Adipocyte (in vitro differentiated cells): ENCODE measurements around the gene APOBEC2.

Experiments used
- DNase-seq: peaks from one replicate; pipeline ENCODE4 v3.0.0-alpha.2; 2015; ENCODE audit warnings: low read depth
- H3K27me3 ChIP-seq: replicated peaks from 2 replicates; pipeline ENCODE4 v1.7.0; 2013; ENCODE audit warnings: mild to moderate bottlenecking, low read length, moderate library complexity; ENCODE audit not compliant: control insufficient read depth, insufficient read depth
- H3K36me3 ChIP-seq: 2 replicates; pipeline ENCODE4 v1.7.0; 2013; ENCODE audit warnings: low read length, mild to moderate bottlenecking, moderate library complexity; ENCODE audit not compliant: control insufficient read depth, insufficient read depth, severe bottlenecking
- H3K4me1 ChIP-seq: 2 replicates; pipeline ENCODE4 v1.7.0; 2013; ENCODE audit warnings: mild to moderate bottlenecking, low read length, moderate library complexity; ENCODE audit not compliant: control insufficient read depth, insufficient read depth
- H3K4me3 ChIP-seq: 2 replicates; pipeline ENCODE4 v1.7.0; 2013; ENCODE audit warnings: mild to moderate bottlenecking, low read length, moderate library complexity
- H3K9ac ChIP-seq: 2 replicates; pipeline ENCODE4 v1.7.0; 2013; ENCODE audit warnings: mild to moderate bottlenecking, low read length, moderate library complexity
- H3K9me3 ChIP-seq: 2 replicates; pipeline ENCODE4 v1.7.0; 2013; ENCODE audit warnings: mild to moderate bottlenecking, low read length, moderate library complexity; ENCODE audit not compliant: control insufficient read depth

APOBEC2 gene

GRCh38 chr6:41038205-41038604 lies 14.8 kb upstream of the APOBEC2 start:
- no peak overlapping the region for H3K4me3 ChIP-seq

DNA sequence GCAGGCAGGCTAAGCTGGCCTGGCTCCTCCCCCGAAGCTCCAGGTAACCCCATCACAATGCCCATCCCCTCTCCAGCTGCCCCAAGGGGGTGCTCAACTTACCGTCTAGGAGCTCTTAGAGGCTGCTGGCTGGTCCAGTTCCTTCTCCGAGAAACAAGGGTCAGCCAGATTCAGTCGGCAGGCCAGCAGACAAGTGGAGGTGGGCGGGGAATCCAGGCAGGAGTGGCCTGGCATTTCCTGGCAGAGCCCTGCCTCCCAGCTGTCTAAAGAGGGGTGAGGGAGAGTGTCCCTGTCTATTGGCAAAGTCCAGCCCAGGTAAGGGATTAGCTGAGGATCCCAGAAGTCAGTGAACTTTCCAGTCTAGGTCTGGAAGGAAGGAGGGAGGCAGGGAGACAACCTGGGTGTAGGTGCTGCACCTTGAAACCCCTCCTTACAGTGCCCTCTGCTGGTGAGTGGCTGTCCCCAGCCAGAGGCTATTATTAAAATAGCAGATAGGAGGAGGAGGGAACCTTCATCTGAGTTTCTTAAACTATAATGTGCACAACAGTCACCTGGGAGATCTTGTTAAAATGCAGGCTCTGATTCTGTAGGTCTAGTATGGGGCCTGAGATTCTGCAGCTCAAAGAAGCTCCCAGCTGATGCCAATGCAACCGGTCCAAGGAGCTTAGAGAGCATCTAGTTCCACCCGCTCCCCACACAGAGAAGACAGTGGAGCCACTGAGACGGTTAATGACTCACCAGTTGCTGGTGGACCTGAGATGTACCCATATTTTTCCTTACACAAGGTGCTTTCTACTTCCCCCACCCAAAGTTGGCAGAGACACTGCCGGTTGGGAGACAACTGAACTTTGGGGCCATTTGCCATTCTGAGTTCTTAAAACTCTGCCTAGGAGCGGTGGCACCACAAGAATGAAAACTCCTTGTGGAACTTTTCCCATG lies 13.7 kb upstream of the APOBEC2 start, which contains the start of gene UNC5CL:
Gene UNC5CL (minus strand): TSS at position 162 of the 939 bp plus-strand sequence. CDS start 4,147 bp downstream, outside the sequence.
- peaks cover 21% of the 10 kb centered on the region for H3K27me3 ChIP-seq
- no peaks in the 10 kb centered on the region for H3K9me3 ChIP-seq
- H3K4me3 ChIP-seq, result no peak within 1 kb of the TSS
- no peaks in the 10 kb centered on the region for H3K36me3 ChIP-seq
- no peak within 1 kb of the TSS for H3K9ac ChIP-seq
- H3K4me1 ChIP-seq, result peaks cover 2% of the 10 kb centered on the region
- DNase-seq, result peak; percentile 41

More at GRCh38 chr6:41038205-41038604, 14.8 kb upstream of the APOBEC2 start:
- Histone ChIP-seq H3K9me3 (no peaks in the 10 kb centered on the region), H3K27me3 (peaks cover 21% of the 10 kb centered on the region), H3K4me1 (peaks cover 2% of the 10 kb centered on the region), H3K36me3 (no peaks in the 10 kb centered on the region), H3K9ac (no peak overlapping the region)
- DNase-seq, result no peak

DNA sequence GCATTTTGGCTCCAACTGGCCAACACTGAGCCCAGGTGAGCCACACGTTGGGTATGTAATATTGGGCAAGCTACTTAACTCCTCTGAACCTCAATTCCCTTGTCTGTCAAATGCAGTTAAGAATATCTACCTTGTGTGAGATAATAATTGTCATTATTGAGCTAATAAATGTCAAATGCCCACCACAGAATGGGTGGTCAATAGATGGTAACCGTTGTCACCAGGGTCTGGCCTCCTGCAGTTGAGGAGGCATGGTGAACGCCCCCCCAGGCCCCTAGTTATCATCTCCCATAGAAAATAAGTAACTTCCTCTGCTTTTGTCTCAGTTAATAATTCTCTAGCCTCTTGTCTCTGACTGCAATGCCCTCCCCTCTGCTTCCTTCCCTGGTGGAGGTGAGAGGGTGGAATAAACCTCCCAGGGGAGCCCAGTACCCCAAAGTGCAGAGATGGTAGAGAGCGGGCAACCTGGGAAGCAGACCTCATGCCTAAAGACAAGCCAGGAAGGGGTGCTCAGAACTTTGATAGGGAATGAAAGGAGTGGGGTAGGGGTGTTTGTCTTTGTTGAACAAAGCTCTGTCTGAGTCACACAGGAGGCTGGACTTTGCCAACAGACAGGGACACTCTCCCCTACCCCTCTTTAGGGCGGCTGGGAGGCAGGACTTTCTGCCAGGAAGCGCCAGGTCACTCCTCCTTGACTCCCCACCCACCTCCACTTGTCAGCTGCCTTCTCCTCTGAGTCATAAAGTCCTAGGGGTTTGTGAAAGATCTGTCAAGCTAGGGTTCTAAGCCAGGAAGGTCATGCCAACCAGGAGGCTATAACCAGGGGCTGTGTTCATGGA lies 12.7 kb upstream of the APOBEC2 start:
- H3K4me3 ChIP-seq, result no peak overlapping the region
- no peaks in the 10 kb centered on the region for H3K36me3 ChIP-seq
- H3K9me3 ChIP-seq, result no peaks in the 10 kb centered on the region
- no peak overlapping the region for H3K9ac ChIP-seq
- peaks cover 2% of the 10 kb centered on the region for H3K4me1 ChIP-seq
- peaks cover 21% of the 10 kb centered on the region for H3K27me3 ChIP-seq
- no peak for DNase-seq

- Histone ChIP-seq H3K36me3 (no peaks in the 10 kb centered on the region), H3K9ac (no peak overlapping the region), H3K27me3 (peaks cover 21% of the 10 kb centered on the region), H3K4me1 (peaks cover 2% of the 10 kb centered on the region), H3K4me3 (no peak overlapping the region), H3K9me3 (no peaks in the 10 kb centered on the region)
- no peak for DNase-seq
Measured at GRCh38 chr6:41040940-41041536, 12.0 kb upstream of the APOBEC2 start.

DNA sequence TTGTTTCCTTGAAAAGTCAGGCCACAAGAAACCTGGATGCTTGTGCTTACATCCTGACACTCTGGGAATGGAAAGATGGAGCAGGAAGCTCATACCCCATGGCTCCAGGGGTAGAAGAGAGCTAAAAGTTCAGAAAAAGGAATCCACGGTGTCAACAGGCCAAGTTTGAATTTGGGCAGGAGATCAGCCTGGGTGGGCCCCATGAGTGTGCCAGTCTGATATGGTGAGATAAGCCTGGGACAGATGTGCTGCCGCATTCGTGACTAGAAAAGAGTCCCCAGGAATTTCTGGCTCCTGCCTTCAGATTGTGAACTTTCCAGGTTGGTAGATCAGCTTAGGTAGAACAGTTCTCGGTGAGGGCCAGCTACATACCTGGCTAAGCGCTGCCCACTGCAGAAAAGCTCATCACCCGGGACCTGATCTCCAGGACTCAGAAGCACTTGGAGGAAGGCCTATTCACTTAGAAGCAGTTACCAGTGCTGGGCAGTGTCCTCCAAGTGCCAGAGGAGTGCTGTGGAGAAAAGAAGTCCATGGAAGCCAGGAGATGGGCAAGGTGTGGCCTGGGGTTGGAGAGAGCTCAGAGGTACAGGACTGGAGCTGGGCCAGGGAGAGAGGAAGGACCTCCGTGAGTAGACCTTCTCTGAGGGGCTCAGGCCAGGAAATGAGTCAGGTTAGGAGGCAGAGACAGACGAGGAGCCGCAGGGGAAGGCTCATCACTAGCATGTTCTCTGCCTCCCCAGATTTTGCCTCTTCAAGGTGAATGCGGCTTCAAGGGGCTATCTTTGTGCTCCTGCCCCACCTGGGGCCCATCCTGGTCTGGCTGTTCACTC lies 10.6 kb upstream of the APOBEC2 start, which contains the start of gene TSPO2:
Gene TSPO2 (plus strand): TSS at position 242 of the 830 bp plus-strand sequence. CDS start 519 bp downstream, at position 761.
- H3K4me3 ChIP-seq, result no peak within 1 kb of the TSS
- DNase-seq, result no peak
- no peaks in the 10 kb centered on the region for H3K9me3 ChIP-seq
- H3K4me1 ChIP-seq, result no peaks in the 10 kb centered on the region
- H3K9ac ChIP-seq, result no peak within 1 kb of the TSS
- no peaks in the 10 kb centered on the region for H3K36me3 ChIP-seq
- H3K27me3 ChIP-seq, result peaks cover 25% of the 10 kb centered on the region

GRCh38 chr6:41043151-41043550 lies 9.9 kb upstream of the APOBEC2 start:
- Histone ChIP-seq H3K27me3 (peaks cover 20% of the 10 kb centered on the region), H3K4me3 (no peak overlapping the region), H3K36me3 (no peaks in the 10 kb centered on the region), H3K9me3 (no peaks in the 10 kb centered on the region), H3K9ac (no peak overlapping the region), H3K4me1 (no peaks in the 10 kb centered on the region)
- no peak for DNase-seq

DNA sequence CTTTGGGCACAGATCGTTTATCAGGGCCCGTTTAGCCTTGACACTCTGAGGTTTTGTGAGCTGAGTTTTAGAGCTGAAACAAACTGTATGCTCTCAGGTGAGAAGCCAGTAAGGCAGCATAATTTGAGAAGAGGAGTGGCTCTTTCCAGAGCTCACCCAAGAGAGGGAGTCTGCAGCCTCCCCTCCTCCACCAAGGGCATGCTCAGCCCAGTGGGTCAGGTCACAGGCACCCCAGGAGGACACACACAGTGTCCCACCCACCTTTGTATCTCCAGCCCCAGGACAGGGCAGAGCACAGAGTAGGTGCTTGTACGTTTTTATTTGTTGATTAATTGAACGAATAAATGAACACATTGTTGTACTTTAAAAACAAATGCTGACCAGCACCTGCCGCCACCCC lies 7.3 kb upstream of the APOBEC2 start:
- H3K27me3 ChIP-seq, result peaks cover 4% of the 10 kb centered on the region
- no peak overlapping the region for H3K4me3 ChIP-seq
- DNase-seq, result no peak
- H3K4me1 ChIP-seq, result no peaks in the 10 kb centered on the region
- H3K9ac ChIP-seq, result no peak overlapping the region
- no peaks in the 10 kb centered on the region for H3K9me3 ChIP-seq
- H3K36me3 ChIP-seq, result no peaks in the 10 kb centered on the region

DNA sequence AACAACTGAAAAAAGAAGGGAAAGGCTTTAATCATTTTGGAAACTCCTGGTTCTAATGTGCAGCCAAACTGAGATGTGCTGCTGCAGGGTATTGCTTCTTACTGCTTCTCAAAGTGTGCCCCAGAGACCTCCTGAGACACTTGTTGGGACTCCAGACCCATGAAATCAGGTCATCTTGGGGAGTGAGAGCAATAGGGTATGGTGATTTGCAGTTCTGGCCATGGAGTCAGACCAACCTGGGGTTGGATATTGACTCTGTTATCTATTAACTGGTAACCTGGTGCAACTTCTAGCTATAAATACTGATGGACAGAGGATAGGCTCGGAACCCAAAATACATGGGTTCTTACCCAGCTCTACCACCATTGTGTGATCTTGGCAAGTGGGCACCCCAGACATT lies 6.9 kb upstream of the APOBEC2 start:
- H3K4me3 ChIP-seq, result no peak overlapping the region
- DNase-seq, result no peak
- no peaks in the 10 kb centered on the region for H3K9me3 ChIP-seq
- peaks cover 4% of the 10 kb centered on the region for H3K27me3 ChIP-seq
- H3K9ac ChIP-seq, result no peak overlapping the region
- H3K36me3 ChIP-seq, result no peaks in the 10 kb centered on the region
- H3K4me1 ChIP-seq, result no peaks in the 10 kb centered on the region

- DNase-seq, result no peak
- no peaks in the 10 kb centered on the region for H3K36me3 ChIP-seq
- no peak overlapping the region for H3K4me3 ChIP-seq
- H3K9me3 ChIP-seq, result no peaks in the 10 kb centered on the region
- no peaks in the 10 kb centered on the region for H3K4me1 ChIP-seq
- H3K27me3 ChIP-seq, result peaks cover 4% of the 10 kb centered on the region
- no peak overlapping the region for H3K9ac ChIP-seq
Measured at GRCh38 chr6:41047306-41047705, 5.7 kb upstream of the APOBEC2 start.
